Measurements from ENCODE around the gene NRIP2.
"Not testable (repeated sequence)": the region's sequence is repeated elsewhere in the genome, so short reads cannot be mapped to it uniquely, and the experiment has no call there.

DNA sequence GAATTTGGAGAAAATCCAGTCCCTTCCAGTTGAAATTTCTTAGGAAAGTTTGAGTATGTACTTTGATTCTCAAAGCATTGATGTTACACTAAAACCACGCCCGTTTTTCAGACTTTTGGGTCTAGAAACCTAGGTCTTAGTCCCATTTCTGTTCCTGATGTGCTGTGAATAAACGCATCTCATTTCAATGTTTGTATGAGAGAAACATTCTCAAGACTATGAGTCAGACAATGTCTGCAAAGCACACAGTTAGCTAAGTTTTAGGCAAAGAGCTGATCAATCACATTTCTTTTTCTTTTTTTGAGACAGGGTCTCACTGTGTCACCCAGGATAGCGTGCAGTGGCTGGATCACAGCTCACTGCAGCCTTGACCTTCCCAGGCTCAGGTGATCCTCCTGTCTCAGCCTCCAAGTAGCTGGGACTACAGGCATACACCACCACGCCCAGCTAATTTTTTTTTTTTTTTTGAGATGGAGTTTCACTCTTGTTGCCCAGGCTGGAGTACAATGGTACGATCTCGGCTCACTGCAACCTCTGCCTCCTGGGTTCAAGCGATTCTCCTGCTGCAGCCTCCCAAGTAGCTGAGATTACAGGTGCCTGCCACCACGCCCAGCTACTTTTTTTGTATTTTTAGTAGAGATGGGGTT is 34.3 kb upstream of the NRIP2 start:
- TF ChIP-seq, protein P1, sequence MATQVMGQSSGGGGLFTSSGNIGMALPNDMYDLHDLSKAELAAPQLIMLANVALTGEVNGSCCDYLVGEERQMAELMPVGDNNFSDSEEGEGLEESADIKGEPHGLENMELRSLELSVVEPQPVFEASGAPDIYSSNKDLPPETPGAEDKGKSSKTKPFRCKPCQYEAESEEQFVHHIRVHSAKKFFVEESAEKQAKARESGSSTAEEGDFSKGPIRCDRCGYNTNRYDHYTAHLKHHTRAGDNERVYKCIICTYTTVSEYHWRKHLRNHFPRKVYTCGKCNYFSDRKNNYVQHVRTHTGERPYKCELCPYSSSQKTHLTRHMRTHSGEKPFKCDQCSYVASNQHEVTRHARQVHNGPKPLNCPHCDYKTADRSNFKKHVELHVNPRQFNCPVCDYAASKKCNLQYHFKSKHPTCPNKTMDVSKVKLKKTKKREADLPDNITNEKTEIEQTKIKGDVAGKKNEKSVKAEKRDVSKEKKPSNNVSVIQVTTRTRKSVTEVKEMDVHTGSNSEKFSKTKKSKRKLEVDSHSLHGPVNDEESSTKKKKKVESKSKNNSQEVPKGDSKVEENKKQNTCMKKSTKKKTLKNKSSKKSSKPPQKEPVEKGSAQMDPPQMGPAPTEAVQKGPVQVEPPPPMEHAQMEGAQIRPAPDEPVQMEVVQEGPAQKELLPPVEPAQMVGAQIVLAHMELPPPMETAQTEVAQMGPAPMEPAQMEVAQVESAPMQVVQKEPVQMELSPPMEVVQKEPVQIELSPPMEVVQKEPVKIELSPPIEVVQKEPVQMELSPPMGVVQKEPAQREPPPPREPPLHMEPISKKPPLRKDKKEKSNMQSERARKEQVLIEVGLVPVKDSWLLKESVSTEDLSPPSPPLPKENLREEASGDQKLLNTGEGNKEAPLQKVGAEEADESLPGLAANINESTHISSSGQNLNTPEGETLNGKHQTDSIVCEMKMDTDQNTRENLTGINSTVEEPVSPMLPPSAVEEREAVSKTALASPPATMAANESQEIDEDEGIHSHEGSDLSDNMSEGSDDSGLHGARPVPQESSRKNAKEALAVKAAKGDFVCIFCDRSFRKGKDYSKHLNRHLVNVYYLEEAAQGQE (IDR thresholded peaks at IDR 0.05; ENCODE audit: borderline replicate concordance): not testable (repeated sequence)
- TF ChIP-seq POLR2AphosphoS5 (IDR thresholded peaks at IDR 0.05); RAD21 (conservative IDR thresholded peaks at IDR 0.05); EZH2 (IDR thresholded peaks at IDR 0.05; ENCODE audit: borderline replicate concordance, insufficient read depth, low read length, poor library complexity, severe bottlenecking); TAF1 (IDR thresholded peaks at IDR 0.05; ENCODE audit: low read depth); EP300 (conservative IDR thresholded peaks at IDR 0.05; ENCODE audit: poor library complexity, severe bottlenecking): not testable (repeated sequence)
- TF ChIP-seq, protein P2, sequence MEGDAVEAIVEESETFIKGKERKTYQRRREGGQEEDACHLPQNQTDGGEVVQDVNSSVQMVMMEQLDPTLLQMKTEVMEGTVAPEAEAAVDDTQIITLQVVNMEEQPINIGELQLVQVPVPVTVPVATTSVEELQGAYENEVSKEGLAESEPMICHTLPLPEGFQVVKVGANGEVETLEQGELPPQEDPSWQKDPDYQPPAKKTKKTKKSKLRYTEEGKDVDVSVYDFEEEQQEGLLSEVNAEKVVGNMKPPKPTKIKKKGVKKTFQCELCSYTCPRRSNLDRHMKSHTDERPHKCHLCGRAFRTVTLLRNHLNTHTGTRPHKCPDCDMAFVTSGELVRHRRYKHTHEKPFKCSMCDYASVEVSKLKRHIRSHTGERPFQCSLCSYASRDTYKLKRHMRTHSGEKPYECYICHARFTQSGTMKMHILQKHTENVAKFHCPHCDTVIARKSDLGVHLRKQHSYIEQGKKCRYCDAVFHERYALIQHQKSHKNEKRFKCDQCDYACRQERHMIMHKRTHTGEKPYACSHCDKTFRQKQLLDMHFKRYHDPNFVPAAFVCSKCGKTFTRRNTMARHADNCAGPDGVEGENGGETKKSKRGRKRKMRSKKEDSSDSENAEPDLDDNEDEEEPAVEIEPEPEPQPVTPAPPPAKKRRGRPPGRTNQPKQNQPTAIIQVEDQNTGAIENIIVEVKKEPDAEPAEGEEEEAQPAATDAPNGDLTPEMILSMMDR (IDR thresholded peaks at IDR 0.05; ENCODE audit: poor library complexity, severe bottlenecking): not testable (repeated sequence)
